ENCODE data around the gene MICAL3. TPM values are rescaled to one million over a fixed set of nuclear protein-coding genes. Genes with fewer than 3 reads are reported as not detected.

The MICAL3 gene
- total and polyA plus RNA-seq, 2 experiments from 2014 or later: 27.3 to 76.9 TPM

DNA sequence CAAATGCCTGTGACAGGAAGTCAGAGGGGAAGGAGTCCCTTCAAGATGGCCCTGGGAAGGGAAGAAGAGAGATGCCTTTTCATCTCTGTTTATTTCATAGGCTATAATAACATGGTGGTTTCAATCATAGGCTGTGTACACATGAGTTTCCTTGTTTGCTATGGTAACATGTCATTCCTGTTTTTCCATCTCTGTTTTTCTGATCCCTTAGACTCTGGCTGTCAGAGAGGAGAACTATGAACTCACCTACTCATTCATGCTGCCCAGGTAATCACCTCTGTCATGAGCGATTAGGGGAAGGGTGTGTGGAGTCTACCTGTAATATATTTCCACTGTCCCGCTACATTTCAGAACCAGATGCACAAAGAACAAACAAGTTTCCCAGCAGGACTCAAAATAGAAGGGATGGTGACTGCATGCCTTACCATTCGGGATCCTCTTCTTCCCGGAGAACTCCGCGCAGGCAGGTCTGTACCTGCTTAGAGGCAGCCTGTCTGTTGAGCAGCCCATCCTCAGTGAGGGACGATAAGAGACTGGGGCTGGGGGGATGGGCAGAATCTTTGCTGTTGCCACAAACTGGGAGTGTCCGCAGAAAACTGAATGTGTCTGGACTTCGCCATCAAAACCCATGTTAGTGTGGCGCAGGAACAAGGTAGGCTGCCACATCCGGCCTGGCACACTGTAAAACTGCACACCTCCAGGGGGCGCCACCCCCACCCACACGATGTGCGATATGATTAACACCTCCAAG lies 46.4 kb upstream of the MICAL3 start:
- Histone ChIP-seq H3K36me3 (no peaks in the 10 kb centered on the region), H3K9me3 (ENCODE audit: low read depth) (no peaks in the 10 kb centered on the region), H3K4me3 (no peak overlapping the region), H3K27me3 (no peaks in the 10 kb centered on the region), H3K27ac (no peak overlapping the region), H3K4me1 (ENCODE audit: low read depth) (peaks cover 3% of the 10 kb centered on the region)
- peak; percentile 24 for TF ChIP-seq CTCF (IDR thresholded peaks at IDR 0.05; ENCODE audit: low read depth, low read length)
- DNase-seq (ENCODE audit: low read depth in 1 of 2, low spot score in 1 of 2): no peak

DNA sequence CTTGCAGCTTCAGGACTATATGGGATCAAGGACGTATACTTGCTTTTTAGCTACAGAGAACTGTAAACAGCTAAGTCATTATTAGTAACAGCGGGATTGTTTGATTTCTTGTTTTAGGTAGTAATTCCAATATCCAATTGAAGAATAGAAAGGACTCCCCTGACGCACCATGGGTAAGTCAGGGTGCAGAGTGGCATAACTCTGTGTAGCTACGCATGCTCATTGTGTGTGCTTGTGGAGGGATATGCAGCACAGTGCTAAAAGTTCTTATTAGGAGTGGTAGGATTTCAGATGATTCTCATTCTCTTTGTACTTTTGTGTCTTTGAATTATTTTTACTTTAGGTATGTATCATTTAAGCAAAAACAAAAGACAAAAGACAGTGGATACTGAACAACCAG lies 45.7 kb upstream of the MICAL3 start:
- Histone ChIP-seq H3K36me3 (no peaks in the 10 kb centered on the region), H3K27me3 (no peaks in the 10 kb centered on the region), H3K27ac (no peak overlapping the region), H3K4me3 (no peak overlapping the region), H3K9me3 (ENCODE audit: low read depth) (no peaks in the 10 kb centered on the region), H3K4me1 (ENCODE audit: low read depth) (peaks cover 3% of the 10 kb centered on the region)
- DNase-seq (ENCODE audit: low read depth in 1 of 2, low spot score in 1 of 2): no peak
- TF ChIP-seq CTCF (IDR thresholded peaks at IDR 0.05; ENCODE audit: low read depth, low read length): no peak

DNA sequence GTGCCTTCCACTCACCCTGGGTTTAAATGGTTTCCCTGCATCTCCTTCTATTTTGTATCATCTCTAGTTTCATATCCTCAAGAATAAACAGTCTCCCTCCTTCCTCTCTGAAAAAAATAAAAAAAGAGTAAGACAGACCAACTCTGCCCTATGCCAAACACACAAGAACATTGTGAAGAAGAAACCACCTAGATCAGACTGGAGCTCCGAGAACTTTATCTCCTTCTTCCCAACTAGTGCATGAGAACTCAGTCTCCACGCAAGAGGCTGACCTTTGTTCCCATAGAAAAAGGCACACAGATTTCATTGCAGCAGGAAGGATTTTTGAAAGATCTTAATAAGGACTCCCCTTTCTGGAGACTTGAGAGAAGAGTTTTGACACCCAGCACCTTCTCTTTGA lies 44.7 kb upstream of the MICAL3 start:
- H3K36me3 ChIP-seq: no peaks in the 10 kb centered on the region
- DNase-seq (ENCODE audit: low read depth in 1 of 2, low spot score in 1 of 2): no peak
- peak overlapping the region; percentile 82 for H3K27ac ChIP-seq
- no peak overlapping the region for H3K4me3 ChIP-seq
- H3K4me1 ChIP-seq (ENCODE audit: low read depth): peaks cover 3% of the 10 kb centered on the region
- no peak for TF ChIP-seq CTCF (IDR thresholded peaks at IDR 0.05; ENCODE audit: low read depth, low read length)
- H3K9me3 ChIP-seq (ENCODE audit: low read depth): no peaks in the 10 kb centered on the region
- no peaks in the 10 kb centered on the region for H3K27me3 ChIP-seq

DNA sequence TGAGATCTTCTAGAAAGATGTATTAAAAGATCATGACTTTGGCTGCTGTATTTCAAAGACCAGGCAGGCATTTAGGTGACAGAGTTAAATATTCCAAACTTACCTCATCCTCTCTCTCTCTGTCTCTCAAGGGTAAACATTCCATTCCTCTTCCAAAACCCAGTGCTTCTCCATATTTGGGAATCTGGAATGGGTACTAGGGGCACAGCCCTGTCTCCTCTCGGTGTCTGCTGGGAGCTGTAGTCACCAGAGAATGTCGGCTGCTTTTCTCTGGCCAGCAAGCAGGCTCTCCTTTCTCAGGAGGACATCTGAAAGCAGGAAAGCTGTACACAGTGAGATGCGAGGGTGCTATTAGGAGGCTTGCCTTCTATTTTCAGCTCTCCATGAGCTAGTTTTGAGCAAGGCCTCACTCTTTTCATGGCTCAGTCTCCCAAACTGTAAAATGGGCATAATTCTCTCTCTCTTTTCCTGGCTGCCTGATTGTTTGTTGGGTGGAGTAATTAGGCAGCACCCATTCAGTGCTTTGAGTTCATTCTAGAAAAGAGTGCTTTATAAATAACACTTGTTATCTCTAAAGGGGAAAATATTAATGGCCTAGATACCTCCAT lies 44.1 kb upstream of the MICAL3 start:
- DNase-seq (ENCODE audit: low read depth in 1 of 2, low spot score in 1 of 2): peak in 1 of 2 donors; percentile 61
- no peak overlapping the region for H3K4me3 ChIP-seq
- peak overlapping the region; percentile 82 for H3K27ac ChIP-seq
- no peak for TF ChIP-seq CTCF (IDR thresholded peaks at IDR 0.05; ENCODE audit: low read depth, low read length)
- H3K4me1 ChIP-seq (ENCODE audit: low read depth): peaks cover 3% of the 10 kb centered on the region
- no peaks in the 10 kb centered on the region for H3K36me3 ChIP-seq
- H3K9me3 ChIP-seq (ENCODE audit: low read depth): no peaks in the 10 kb centered on the region
- H3K27me3 ChIP-seq: no peaks in the 10 kb centered on the region

DNA sequence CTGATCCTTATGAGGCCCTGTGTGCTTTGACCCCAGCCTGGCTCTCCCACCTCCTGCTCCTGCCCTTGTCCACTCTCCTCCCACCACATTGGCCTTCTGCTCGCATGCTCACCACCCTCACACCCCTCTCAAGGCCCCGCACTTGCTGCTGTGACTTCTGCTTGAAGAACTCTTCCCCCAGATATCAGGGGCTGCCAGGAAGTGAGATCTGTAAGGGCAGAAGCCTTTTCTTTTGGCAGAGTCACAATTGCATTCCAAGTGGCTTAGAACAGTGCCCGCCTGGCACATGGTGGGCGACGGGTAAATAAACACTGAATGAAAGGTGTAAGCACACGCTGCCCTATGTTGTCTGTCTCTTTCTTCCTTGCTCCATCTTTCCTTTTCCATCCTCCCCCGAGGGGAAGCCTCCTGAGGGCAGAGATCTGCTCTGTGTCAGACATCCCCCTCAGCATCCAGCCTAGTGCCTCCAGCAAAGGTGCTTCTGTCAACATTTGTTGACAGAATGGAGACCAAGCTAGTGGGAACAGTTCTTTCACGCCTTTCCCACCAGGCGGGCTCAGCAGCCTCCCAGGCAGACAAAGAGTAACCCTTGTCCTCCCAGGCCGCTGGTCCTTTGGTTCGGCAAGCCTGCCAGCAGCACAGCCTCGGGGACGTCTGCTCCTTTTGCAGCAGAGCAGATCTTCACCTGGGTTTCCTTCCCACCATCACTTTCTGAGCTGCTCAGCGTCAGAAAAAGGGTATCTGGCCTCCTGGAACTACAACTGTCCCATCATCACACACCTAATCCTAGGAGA lies 43.4 kb upstream of the MICAL3 start:
- no peaks in the 10 kb centered on the region for H3K9me3 ChIP-seq (ENCODE audit: low read depth)
- H3K27ac ChIP-seq: peak overlapping the region; percentile 82
- no peak for TF ChIP-seq CTCF (IDR thresholded peaks at IDR 0.05; ENCODE audit: low read depth, low read length)
- no peaks in the 10 kb centered on the region for H3K36me3 ChIP-seq
- H3K27me3 ChIP-seq: no peaks in the 10 kb centered on the region
- no peak overlapping the region for H3K4me3 ChIP-seq
- peaks cover 3% of the 10 kb centered on the region for H3K4me1 ChIP-seq (ENCODE audit: low read depth)
- DNase-seq (ENCODE audit: low read depth in 1 of 2, low spot score in 1 of 2): no peak
